ENCODE results near the gene ERCC5. TPM values are rescaled to one million over a fixed set of nuclear protein-coding genes. Genes with fewer than 3 reads are reported as not detected.

The ERCC5 gene
- total RNA-seq, 2 donors from 2014 or later, result 27.5 to 30.6 TPM

DNA sequence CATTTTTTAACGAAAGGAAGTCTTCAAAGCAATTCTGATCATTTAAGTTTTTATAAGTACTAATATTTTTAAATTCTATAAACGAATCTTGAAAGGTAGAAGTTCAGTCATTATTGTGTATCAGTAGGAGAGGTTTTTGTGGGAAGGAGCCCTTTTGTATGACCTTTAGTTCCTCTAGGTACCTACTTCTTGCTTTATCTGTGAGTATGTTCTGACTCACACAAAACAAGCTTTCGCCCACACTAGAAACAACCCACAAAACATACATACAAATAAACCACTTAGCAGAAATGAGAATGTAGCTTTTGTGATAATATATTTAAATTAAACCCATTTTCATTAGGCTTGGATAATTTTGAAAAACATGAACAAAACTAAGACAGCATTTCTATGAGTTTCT is 27.8 kb downstream of the ERCC5 start:
- DNase-seq (no peak), ATAC-seq (no peak)
- intact Hi-C loops (cut with DNase I), result no loop called here

DNA sequence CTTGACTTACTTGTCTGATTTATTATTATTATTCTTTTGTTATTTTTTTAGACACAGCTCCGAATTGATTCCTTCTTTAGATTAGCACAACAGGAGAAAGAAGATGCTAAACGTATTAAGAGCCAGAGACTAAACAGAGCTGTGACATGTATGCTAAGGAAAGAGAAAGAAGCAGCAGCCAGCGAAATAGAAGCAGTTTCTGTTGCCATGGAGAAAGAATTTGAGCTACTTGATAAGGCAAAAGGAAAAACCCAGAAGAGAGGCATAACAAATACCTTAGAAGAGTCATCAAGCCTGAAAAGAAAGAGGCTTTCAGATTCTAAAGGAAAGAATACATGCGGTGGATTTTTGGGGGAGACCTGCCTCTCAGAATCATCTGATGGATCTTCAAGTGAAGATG is 29.4 kb downstream of the ERCC5 start:
- no peak for ATAC-seq
- intact Hi-C loops (cut with DNase I), result no loop called here
- DNase-seq, result no peak

DNA sequence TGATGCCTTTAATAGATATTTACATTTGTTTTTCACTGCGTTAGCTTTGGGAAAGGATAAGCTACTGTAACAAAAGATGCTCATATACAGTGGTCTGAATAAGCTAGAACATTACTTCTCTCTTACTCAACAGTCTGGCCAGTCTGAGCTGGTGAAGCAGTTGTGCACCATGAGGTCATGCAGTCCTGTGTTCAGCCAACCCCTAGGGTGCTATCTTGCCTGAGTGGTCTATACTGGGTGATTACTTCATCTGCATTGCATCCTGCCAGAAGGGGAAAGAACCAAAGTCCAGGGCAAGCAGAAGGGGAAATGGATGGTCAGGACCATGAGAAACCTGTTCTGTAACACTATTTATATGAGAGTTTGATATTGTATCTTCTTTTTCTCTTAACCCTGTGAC is 31.5 kb downstream of the ERCC5 start:
- DNase-seq (no peak), ATAC-seq (peak; percentile 38 to 90)
- intact Hi-C loops (cut with DNase I), result no loop called here

DNA sequence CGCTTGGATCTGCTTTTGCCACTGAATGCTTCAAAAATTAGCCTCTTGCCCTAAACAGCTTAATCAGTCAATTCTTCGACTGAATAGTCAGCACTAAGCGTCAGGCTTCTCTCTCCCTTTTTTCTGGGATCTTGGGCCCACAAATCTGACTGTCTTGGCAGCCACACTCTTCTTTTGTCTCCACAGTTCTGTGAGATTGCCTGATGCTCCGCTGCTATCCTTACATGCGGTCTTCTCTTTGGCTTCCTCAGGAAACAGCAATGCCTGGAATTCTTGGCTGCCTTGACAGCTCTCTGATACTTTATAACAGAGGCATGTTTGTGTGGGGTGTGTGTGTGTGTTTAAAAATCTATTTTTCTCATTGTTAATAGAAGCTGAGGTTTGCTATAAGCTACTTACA is 32.6 kb downstream of the ERCC5 start:
- DNase-seq, result no peak
- peak; percentile 21 to 30 for ATAC-seq
- intact Hi-C loops (cut with DNase I), result no loop called here

DNA sequence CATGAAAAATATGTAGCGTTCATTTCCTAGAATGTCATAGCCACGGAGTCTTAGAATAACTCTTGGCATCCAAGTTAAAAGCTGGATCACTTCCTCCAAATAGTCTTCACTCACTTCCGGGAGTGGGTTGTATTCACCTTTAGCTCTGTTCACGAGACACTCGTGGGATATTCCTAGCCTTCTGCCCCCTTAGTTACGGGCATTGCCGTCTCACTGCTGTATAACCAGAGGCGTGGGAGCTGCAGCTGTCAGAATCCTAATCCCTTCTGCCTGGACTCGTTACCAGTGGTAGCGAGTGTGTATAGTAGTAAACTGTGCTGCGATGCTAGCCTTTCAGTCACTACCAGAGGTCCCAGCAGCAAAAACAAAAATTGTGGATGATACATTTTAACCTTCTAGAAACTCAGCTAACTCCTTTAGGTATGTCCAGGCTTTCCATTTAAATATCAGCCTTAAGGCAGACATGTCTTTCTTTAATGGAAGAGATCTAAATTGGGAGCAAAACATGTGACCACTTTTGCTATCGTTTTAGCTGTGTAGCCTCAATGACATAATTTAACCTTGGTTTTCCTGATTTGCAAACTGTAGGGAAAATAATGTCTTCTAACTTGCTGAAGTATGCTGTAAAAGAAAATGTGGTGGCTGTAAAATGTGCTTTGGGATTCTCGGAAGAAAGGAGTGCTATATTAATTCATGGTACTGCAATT is 34.1 kb downstream of the ERCC5 start:
- peak; percentile 68 to 70 for ATAC-seq
- DNase-seq, result no peak
- intact Hi-C loops (cut with DNase I), result no loop called here

DNA sequence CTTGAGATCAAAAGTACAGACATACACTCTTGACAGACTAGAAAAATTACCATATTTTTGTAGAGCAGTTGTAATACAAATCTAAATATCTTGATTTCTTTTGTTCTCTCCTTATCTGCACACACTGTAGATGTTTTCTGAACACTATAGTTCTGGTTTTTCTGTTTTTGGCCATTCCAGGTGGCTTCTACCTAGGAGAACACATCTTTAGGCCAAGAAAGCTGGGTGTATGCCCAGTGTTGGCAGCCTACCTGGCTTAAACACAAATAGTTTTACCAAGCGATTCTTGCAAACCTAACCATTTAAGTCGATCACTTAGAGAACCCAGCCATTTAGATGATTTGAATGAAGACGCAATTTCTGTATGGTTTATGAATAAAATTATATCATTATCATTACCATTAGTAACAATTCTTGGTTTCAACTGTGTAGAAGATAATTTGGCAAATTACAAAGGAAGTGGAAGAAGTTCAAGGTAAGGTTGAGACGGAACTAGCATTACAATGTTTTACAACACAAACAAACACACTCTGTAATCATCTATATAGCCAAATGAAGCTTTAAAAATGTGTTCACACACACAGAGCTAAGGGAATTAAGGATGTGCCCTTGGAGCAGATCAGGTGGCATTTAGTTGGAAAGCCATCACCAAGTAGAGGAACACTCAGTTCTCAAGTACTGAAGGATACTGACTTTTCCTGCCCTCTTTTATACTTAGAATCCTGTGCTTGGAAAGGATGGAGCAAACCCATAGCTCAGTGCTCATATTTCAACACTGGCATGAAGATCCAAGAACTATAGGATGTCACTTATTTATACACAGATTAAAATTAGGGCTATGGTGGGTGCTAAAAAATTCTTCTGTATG is 36.2 kb downstream of the ERCC5 start:
- DNase-seq (no peak), ATAC-seq (no peak)
- intact Hi-C loops (cut with DNase I), result no loop called here

DNA sequence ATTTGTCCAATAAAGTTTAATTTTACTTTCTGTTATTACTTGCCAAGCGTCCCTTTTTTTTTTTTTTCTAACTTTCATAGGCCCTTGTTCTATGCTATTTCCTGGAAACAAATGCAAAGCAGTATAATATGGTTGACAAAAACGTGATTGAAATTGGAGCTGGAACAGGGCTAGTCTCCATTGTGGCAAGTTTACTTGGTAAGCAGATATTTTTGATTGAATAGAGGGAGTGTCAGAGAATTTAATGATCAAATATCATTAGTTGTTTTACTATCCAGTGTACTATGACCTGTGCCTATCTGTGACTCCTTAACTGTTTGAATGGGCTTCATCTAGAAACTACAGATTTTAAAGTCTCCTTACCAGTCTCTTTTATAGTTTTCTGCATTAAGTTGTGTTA is 46.7 kb downstream of the ERCC5 start:
- DNase-seq (no peak), ATAC-seq (no peak)
- intact Hi-C loops (cut with DNase I), result no loop called here

DNA sequence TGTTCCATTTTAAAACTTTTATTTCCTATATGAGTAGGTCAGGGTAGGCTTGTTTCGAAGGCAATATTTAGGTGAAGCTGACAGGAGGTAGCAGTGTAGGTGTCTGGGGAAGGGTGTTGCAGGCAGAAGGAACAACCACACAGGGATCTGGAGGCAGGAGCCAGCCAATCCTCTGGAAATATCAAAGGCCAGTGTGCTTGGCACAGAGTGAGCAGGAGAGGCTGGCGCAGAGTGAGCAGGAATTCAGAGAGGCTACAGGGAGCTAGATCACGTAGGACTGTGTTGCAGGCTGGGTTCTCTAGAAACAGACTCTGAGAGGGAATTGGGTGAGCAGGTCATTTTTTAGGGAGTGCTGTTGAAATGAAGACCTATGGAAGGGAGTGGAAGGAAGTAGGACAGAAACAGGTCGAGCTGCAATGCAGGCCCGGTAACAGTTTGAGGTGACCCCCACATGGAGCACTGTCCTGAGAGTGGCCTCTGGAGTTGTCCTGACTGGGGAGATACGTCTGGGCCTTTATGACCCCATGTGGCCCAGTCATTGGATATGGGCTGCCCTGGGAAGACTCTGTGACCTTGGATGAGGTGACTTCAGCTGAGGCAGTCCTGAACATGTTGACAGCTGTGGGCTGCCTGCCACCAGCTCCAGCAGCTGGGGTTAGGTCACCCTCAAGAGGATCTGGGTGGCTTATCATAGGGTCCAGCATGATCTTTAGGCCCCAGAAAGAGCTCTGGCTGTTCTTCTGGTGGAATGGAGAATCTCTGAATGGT is 51.7 kb downstream of the ERCC5 start:
- intact Hi-C loops (cut with DNase I), result no loop called here
- ATAC-seq (peak; percentile 92 to 95), DNase-seq (peak; percentile 43)

DNA sequence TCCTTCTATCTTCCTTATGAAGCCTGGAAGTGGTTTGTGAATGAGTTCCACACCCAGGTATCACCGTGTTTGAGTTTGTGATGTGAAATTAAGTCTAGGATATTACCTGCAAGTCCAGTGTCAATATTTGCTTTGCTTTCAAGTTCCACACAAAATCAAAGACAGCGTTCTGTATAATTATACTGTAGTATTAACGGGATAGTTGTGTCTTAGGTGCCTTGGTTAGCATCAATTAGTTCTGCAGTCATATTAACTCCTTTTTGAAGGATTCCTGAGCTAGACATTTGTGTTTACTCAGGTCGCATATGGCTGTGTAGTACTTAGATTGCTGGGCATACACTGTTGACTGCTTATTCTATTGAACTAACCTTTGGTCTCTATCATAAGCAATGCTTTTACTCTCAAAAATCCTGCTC is 54.4 kb downstream of the ERCC5 start:
- no peak for ATAC-seq
- DNase-seq, result no peak
- intact Hi-C loops (cut with DNase I), result no loop called here

DNA sequence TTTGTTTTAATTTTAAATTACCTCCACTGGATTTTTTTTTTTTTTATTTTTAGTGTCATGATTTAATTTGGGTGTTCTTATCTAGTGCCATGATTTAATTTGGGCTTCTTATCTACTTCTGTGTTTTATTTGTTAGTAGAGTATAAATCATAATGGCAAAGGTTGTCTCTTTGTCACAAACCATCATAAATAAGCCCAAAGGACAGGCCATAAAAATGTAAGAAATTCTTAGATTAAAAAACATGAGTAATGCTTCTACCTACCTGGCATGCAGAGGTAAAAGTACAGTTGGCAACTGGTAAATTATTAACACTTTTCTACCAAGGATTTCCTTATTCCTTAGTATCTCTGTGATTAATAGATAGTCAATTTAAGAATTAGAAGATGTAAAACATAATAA is 55.2 kb downstream of the ERCC5 start:
- no peak for DNase-seq
- ATAC-seq, result no peak
- intact Hi-C loops (cut with DNase I), result no loop called here

DNA sequence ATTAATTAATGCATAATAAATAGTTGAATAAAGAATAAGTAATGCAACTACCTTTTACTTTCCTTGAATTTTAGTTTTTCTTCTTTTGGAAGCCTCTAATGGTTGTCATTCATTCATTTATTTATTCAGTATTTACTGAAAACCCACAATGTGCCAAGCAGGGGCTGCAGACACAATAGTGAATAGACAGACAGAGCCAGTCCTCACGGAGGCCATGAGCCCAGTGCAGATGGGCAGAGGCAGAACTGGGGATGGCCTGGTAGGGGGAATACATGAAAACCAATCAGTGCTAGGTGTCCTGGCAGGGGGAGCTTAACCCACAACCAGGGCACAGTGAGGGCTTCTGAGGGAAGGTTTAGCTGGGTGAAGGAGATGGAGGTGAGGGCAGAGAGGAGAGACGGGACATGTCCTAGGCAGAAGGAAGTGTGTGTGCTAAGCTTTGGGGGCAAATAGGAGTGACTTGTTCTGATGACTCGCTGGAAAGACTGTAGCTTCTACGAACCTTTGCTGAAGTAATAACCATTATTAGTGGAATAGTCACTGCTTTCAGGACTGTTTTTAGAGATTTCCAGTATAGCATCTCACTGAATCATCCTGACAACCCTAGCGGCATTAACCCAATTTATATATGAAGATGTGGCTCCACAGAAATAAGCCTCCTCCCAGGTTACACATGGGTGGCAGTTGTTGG is 55.9 kb downstream of the ERCC5 start:
- intact Hi-C loops (cut with DNase I), result no loop called here
- DNase-seq (no peak), ATAC-seq (no peak)

DNA sequence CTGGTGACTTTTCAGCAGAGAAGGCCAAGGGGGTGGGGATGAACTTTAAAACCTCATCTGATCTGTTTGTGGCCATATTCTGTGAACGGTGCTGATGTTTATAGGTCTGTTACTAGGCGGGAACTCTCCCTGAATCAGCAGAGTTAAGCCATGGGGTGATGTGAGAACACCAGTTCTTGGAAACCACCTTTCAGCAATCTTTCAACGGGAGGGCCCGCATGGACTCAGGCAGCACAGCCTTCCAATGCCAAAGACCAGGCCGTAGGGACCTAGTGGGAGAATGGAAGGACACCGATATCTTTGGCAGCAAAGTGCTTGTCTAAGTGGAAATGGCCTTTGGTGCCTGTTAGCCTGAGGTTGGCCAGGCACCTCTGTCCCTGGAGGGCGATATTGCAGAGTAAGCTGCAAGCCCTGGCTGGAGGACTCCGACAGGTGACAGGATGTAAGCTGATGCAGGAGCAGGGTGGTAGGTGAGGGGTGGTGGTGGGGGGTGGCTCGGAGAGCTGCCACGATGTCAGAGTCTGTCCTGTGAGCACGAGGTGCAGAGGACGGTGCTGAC is 57.0 kb downstream of the ERCC5 start:
- intact Hi-C loops (cut with DNase I), result no loop called here
- ATAC-seq (no peak), DNase-seq (no peak)

DNA sequence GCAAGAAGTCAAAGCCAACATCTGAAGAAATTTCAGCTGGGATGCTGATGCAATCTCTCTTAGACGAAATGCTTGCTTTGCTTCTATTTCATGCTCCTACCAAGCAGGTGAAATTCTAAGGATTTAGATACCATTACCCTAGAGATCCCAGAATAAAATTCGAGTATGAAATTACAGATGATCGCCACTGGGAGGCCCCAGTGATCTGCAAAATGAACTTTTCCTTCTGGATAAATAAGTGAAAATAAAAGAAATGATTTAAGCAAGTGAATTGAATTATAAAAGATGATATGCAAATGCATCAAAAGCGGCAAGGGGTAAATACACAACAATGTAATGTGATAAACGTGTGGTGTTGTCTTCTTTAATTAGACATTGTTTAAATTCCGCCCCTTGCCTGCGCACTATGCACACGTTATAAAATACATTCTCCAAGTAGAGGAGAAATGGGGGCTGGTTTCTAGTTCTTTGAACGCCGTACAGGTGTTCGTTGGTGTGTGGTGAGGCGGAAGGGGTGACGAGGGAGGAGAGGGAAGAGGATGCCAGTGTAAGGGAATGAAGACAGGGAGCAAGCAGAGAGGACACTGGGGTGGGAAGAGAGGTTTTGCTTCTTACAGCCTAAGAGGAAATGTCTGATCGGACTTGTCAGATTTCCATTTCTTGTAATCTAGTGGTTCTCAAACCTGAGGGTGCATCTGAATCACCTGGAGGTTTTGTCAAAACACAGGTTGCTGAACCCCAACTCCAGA is 58.0 kb downstream of the ERCC5 start:
- intact Hi-C loops (cut with DNase I), result no loop called here
- DNase-seq, result no peak
- ATAC-seq, result no peak

DNA sequence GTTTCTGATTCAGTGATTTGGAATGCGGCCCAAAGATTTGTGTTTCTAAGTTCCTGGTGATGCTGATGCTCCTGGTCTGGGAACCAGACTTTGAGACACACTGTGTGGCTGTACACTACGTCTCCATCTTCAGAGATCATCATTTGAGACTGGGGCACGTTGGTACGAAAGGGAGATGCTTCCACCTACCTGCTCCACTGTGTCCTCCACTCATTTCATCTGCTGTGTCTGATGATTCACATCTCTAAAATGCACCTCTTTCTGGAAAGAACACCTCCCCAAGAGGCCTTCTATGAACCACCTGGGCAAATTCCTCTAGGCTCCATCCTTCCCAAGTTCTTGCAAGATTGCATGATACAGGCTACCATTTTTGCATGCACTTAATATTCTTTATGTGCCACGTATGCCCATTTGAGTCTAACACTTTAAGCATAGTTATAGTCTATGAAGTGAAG is 58.6 kb downstream of the ERCC5 start:
- ATAC-seq (no peak), DNase-seq (no peak)
- intact Hi-C loops (cut with DNase I), result no loop called here

DNA sequence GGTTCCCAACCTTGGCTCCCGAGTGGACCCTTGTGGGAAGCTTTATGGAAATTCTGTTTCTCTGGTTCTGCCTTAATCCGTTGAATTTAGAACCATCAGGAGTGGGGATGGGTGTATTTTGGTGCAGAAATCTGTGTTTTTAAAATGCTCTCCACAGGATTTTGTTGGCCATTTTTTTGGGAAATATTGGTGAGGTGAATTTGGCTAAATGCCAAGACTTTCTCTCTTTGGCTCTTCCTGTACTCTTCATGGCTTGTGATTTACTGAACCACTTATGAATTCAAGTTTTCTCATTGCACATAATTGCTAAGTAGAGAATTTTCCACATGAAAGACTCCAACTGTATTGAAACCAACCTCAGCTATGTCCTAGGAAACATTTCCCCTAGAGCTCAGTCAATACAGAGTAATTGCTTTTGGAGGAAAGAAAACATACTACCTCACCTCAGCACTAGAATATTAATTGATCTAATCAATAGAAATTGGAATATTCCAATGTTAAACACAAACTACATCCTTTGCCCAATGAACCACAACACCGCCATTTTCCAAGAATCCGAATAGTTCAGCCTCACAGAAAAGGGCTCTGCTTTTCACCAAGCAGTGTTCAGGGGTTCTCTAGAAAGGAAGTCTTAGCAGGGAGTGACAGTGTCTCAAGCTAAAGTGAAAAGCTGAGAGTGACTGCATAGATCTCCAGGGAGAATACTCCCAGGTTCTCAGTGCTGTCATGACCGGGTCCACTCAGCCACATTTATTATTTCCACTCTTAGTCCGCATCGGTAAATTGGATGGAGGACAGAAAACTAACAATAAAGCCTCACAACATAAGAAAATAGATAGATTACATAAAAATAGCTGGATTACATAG is 60.3 kb downstream of the ERCC5 start:
- intact Hi-C loops (cut with DNase I), result no loop called here
- ATAC-seq (no peak), DNase-seq (no peak)

DNA sequence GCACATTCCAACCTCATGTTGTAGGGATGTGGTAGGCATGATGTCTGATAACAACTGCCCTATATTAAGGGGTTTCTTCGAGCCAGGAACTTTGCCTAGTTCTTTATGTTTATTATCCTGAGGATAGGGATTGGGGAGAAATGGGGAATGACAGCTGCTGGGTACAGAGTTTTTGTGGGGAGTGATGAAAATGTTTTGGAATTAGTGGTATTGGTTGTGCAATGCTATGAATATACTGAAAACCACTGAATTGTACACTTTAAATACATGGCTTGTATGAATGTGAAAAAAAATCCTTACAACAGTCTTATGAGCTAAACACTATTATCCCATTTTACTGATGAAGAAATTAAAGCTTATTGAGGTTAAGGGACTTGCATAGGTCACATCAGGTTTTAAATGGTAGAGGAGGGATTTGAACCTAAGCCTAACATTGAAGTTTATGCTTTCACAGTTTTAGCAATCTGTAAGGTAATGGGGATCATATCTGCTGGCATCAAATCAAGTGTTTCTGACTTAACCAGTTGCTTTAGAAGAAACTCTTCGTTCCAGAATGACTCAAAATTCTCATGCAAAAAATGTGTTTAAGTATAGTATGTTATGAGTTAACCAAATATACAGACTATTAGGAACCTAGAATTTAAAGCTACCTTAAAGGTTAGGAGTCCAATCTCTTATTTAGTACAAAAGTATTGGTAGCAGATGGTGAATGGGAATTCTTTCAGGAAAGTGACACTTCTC is 61.4 kb downstream of the ERCC5 start:
- intact Hi-C loops (cut with DNase I), result no loop called here

More for the DNA sequence above, 61.4 kb downstream of the ERCC5 start:
- DNase-seq, result no peak
- ATAC-seq, result no peak

Data from left cardiac atrium (tissue), 4 donors.